T-helper 2 cell (primary cell): ENCODE data around the gene SEC61A1.

ENCODE experiments used
- DNase-seq, 5 experiments: peaks; one replicate each; pipeline versions ENCODE4 v3.0.0 to v3.0.0-alpha.2; 2012 to 2022

The SEC61A1 gene

DNA sequence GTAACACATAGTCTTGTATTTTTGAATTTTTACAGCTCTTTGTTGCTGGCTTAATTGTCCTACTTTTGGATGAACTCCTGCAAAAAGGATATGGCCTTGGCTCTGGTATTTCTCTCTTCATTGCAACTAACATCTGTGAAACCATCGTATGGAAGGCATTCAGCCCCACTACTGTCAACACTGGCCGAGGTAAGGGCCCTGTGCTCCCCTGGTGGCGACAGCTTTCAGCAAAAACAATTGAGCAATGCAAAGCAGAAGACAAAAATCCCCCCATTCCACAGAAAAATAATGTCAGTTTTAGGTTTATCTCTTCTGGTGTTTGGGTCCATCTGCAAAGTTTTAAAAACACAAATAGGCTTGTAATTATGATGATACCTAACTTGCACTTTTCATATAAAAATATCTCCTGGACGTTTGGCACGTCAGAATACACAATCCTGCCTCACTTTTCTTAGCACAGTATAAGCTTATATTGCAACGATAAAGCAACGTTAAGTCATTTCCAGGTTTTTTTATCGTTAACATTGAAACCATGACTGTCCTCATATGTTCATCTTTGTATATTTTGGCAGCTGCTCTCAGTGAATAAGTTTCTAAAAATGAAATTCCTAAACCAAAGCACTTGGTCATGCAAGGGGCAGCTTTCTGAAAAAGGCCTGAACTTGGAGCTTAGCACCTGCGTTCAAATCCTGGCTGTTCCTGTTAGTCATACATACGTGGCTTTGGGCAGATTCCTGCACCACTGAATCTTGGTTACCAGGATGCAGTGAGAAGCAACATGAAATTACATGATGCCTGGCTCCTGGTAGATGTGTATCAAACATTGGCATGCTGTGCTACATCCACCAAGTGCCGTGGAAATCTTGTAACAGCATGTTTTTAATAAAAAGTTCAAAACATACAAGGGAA is 8.5 kb downstream of the SEC61A1 start:
- no peak for DNase-seq

GRCh38 chr3:128062033-128062745 is 10.0 kb downstream of the SEC61A1 start:
- DNase-seq, result no peak

DNA sequence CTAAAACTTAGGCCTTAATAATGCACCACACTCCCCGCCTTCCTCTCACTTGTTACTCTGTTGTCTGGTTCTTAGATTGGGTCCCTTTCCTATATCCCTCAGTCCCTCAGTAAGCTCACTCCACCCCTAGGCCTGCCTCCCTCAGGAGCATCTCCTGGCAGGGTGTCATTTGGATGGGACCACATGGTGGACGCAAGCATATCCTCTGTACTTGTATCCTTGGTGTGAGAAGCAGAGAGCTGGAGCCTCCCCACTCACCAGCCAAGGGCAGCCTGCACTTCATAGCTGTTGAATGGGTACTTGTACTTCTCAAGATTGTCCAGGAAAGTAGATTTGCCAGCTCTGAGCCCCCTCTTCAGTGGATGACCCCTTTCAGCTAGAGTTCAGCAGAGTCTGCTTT is 11.6 kb downstream of the SEC61A1 start:
- no peak for DNase-seq

DNA sequence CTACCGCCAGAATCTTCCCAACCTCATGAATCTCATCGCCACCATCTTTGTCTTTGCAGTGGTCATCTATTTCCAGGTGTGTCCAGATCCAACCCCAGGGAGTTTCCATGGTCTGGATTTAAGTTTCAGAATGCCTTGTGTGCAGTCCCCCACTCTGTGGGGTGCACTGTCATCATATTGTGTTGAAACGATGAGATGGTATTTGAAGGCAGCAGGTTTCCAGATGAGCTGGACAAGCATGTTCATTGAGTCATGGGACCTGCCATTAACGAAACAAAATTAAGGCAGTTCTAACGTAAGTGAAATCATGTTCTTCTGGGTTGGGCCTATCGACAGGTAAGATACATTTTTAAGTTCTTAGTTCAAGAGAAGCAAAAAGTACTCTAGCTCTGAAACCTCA is 12.7 kb downstream of the SEC61A1 start:
- DNase-seq, result no peak

DNA sequence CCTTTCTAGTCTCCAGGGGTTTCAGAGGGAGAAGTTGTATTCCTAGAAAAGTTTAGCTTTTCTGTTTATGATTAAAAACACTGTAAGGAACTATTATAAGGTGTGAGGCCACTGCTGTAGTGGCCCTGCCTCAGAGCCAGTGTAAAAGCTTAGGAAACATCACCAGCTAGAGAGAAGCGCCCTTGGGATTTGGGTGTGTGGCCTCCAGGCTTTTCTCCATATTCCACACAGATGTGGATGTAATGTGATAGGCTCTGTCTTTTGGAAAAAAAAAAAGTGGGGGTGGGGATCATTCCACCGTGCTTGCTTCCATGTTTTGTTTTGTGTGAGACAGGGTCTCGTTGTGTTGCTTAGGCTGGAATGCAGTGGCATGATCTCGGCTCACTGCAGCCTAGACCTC is 13.9 kb downstream of the SEC61A1 start:
- DNase-seq, result no peak

- DNase-seq, result no peak
Measured at GRCh38 chr3:128066676-128067075, 14.4 kb downstream of the SEC61A1 start.

DNA sequence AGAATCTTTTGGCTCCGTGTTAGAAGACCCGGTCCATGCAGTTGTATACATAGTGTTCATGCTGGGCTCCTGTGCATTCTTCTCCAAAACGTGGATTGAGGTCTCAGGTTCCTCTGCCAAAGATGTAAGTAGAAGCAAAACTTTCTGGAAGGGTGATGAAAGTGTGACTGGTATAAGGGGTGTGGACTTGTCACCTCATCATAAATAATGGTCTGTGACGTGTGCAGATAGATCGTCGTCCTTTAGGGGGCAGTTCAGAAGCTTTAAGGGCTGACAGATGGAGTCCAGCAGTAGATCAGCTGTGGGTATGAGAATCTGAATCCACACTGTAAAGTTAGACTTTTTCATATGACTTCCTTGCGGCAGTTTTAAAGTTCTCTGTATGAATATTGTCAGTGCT is 15.3 kb downstream of the SEC61A1 start:
- no peak for DNase-seq

GRCh38 chr3:128068156-128068620 is 16.0 kb downstream of the SEC61A1 start:
- no peak for DNase-seq

GRCh38 chr3:128069271-128069670 is 17.0 kb downstream of the SEC61A1 start:
- no peak for DNase-seq

GRCh38 chr3:128070898-128071591 is 18.8 kb downstream of the SEC61A1 start:
- DNase-seq, result no peak

DNA sequence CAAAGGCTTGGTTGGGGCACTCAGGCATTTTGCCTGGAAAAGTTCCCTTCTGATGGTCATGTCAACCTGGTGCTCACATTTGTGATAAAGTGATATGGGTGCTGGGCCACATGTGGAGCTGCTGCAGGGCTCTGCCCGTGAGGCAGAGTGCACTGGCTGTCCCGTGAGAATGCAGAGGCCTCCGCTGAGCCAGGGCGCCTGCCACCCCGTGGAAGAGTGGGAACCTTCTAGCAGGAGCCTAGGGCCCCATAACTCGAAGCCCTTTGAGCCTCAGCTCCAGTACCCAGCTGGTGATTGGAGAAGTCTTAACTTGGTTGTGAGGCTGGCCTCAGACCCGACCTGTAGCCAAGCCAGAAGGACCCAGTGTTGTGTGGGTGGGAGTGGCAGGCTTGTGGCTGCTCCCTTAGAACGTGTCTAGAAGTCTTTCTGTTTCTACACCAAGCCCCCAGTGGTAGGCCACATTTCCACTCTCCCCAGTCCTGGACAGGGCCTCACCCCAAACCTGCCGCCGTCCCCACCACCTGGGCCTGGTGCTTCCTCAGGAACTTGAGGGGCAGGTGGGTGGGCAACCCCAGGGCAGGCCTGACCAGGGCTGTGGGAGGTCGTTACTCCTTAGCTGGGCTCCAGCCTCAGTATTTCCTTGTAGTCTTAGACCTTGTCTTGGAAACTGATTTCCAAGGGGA is 19.7 kb downstream of the SEC61A1 start:
- no peak for DNase-seq

- DNase-seq, result no peak
Measured at GRCh38 chr3:128072454-128073184, 20.4 kb downstream of the SEC61A1 start.

DNA sequence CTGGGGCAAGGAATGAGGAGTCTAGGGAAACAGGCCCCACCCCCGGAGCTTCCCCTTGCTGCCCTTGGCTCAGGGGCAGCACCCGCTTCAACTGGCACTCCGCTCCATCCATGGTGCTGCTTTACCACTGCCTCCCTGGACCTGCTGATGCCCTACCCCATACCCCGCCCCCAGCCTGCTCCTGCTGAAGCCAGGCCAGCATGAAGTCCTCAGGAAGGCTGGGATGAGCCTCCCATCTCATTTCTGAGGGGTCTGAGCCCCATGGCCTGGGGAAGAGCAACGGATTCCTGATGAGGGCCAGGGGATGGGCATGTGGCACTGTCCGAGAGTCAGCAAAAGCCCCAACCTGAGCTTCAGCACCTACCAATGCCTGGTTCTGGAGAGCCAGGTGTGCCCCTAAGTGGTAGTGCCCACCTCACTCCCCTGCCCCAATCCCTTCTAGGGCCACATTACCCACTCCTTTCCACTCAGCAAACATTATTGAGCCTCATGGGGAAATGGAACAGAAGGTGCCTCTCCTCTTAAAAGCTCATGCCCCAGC is 21.0 kb downstream of the SEC61A1 start:
- DNase-seq, result no peak

DNA sequence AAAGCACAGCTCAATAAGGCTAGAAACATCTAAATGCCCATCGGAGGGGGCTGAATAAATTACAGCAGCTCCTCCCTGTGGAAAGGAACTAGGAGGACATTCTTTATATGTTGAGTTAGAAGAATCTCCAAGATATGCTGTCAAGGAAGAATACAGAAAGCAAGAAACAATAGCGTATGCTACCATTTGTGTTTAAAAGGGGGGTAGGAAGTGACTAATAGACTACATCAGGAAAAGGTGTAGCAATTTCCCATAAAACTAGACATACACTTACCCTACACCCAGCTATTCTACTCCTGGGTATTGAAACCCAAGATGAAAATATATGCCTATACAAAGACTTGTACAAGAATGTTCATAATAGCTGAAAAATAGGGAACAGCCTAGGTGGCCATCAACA is 21.6 kb downstream of the SEC61A1 start:
- no peak for DNase-seq

GRCh38 chr3:128074851-128075521 is 22.7 kb downstream of the SEC61A1 start:
- DNase-seq, result no peak

DNA sequence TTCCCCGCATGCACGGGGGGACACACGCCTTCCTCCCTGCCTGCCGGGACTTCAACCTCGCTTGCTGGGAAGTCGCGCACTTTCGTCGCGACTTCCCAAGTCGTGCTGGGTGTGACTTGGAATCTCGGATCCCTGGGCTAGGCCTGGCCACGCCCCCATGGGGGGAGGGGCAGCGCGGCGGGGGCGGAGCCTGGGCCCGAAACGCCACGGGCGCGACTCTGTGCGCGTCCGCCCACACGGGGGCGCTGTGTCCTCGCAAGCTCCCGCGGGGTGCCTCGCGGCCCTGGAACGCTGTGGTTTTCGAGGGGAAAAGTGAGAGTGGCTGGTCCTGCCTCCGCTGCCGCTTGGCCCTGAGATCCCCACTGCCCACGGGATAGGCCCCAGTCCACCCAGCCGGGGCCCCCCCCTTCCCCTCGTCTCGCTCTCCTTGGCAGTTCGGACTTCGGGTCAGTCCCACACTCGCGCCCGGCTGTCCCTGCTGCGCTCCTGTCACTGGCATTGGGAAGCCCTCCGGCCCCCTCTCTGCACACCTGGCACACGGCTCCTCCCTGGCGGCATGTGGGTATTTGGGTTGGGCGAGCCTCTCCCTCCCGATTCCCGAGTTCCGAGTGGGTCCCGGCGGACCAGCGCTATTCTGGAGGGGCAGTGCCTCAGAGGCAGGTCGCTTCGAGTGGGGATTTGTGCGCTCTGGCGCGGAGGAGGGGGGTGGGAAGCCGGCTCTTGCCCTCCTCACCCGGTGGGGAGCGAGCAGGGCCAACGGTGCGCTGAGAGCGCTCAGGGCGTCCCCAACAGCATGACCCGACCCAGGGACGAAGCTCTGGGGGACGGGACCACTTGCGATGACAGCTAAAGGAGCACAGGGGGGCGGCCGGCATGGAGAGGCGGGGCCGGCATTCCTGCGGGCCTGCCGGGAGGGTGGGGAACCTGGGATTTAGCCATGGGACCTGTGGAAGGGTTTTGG is 23.6 kb downstream of the SEC61A1 start:
- DNase-seq, result peak; percentile 69 to 82 (median 78)

GRCh38 chr3:128076483-128077201 is 24.4 kb downstream of the SEC61A1 start:
- peak in 2 of 5 experiments; percentile 22 to 41 for DNase-seq

- DNase-seq, result no peak
Measured at GRCh38 chr3:128077202-128077624, 25.0 kb downstream of the SEC61A1 start.

GRCh38 chr3:128077665-128078064 is 25.4 kb downstream of the SEC61A1 start:
- DNase-seq, result no peak
